C4-2B (cell line): ENCODE measurements around the gene MRPL4.

Experiments used
- CTCF ChIP-seq: fragments of 450-650 bp; conservative IDR thresholded peaks from 2 replicates; pipeline ENCODE4 v1.5.1; 2017; ENCODE audit warnings: mild to moderate bottlenecking
- ZFX ChIP-seq: fragments of 450-650 bp; IDR thresholded peaks from 2 replicates; pipeline ENCODE4 v1.6.1; 2017

GRCh38 chr19:10211061-10211460 is 41.0 kb upstream of the MRPL4 start:
- no peak for TF ChIP-seq CTCF
- TF ChIP-seq ZFX, result no peak
